Measurements from ENCODE around the gene WNT5B.

DNA sequence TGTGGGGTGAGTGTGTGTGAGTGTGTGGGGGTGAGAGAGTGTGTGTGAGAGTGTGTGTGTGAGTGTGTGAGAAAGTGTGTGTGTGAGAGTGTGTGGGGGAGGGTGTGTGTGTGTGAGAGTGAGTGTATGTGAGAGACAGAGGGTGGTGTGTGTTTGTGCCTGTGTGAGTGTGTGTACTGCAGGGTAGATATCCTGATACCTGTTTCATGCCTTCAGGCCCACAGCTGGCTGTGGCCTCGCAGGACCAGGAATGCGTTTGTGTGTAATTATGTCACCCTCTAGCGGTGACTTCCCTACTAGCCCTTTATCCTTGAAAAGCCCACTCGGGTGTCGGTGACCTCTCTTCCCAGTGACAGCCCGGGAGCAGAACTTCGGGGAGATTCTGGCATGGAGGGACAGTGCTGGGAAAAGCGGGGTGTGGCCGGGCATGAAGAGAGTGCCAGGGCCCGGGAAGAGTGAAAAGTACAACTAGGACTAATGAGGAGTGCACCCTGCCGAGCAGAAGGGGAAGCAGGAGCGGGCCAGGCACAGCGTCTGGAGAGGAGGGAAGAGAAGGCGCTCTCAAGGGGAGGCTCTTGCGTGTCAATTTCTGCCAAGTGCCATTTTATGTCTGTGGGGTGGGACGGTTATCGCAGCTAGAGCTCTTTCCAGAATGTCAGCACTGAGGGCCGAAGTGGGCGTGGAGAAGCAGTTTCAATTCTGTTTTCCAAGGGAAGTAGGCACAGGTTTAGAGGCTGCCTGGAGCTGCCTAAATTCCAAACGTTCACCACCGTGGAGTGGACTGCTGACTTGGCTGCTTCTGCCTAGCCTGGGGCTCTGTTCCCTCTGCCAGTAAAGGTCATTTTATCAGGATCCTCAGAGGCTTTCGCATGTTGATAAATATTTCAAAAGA, 23.7 kb upstream of the WNT5B start:
- TF ChIP-seq, protein P1, sequence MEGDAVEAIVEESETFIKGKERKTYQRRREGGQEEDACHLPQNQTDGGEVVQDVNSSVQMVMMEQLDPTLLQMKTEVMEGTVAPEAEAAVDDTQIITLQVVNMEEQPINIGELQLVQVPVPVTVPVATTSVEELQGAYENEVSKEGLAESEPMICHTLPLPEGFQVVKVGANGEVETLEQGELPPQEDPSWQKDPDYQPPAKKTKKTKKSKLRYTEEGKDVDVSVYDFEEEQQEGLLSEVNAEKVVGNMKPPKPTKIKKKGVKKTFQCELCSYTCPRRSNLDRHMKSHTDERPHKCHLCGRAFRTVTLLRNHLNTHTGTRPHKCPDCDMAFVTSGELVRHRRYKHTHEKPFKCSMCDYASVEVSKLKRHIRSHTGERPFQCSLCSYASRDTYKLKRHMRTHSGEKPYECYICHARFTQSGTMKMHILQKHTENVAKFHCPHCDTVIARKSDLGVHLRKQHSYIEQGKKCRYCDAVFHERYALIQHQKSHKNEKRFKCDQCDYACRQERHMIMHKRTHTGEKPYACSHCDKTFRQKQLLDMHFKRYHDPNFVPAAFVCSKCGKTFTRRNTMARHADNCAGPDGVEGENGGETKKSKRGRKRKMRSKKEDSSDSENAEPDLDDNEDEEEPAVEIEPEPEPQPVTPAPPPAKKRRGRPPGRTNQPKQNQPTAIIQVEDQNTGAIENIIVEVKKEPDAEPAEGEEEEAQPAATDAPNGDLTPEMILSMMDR (conservative IDR thresholded peaks at IDR 0.05; ENCODE audit: low read length): peak; percentile 77
- no peak for TF ChIP-seq EZH2phosphoT487 (IDR thresholded peaks at IDR 0.05; ENCODE audit: borderline replicate concordance)

All from Loucy (cell line).